Fibroblast of skin of back (primary cell): ENCODE results near the gene MINAR2. TPM values are rescaled to one million over a fixed set of nuclear protein-coding genes. Genes with fewer than 3 reads are reported as not detected.

Source experiments
- DNase-seq: peaks from one replicate; pipeline ENCODE4 v3.0.0-alpha.2; 2013
- polyA plus RNA-seq, 2 experiments: library from polyadenylated mRNA; unstranded; fragments of 120-200 nt; gene quantifications; one replicate each; pipeline ENCODE4 v1.2.1, GENCODE V29; 2013; ENCODE audit not compliant: insufficient read length in 2 of 2

MINAR2 gene, protein sequence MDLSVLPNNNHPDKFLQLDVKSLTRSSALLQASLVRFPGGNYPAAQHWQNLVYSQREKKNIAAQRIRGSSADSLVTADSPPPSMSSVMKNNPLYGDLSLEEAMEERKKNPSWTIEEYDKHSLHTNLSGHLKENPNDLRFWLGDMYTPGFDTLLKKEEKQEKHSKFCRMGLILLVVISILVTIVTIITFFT
- not detected for polyA plus RNA-seq (2013, experiment 1 of 2; ENCODE audit: insufficient read length)
- not detected for polyA plus RNA-seq (2013, experiment 2 of 2; ENCODE audit: insufficient read length)

- DNase-seq: no peak
Observed at GRCh38 chr5:129747572-129748407, at the start of gene MINAR2. MINAR2 (plus strand) TSS chr5:129748094; CDS start chr5:129748191, 97 bp downstream.

GRCh38 chr5:129698661-129699060, 49.2 kb upstream of the MINAR2 start:
- DNase-seq: no peak

GRCh38 chr5:129716235-129716634, 31.7 kb upstream of the MINAR2 start:
- DNase-seq: peak; percentile 19

DNA sequence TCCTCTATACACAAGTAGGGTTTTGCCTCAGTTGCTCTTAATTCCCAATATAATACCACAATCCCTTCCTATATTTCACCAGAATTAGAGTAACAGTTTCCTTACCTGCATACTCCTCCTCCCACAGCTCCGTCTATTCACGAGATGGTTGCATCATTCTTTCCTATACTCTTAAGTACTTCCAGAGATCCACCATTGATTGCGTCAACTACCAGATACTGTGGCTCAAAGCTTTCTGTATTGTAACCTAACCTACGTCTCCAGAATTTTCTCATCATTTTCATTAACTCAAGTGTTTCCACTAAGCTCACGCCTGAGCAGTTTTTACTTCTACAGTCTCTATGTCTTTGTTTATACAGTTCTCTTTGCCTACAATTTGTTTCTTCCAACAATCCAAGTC, 31.2 kb upstream of the MINAR2 start:
- no peak for DNase-seq

GRCh38 chr5:129717751-129718310, 30.1 kb upstream of the MINAR2 start:
- DNase-seq: no peak

DNA sequence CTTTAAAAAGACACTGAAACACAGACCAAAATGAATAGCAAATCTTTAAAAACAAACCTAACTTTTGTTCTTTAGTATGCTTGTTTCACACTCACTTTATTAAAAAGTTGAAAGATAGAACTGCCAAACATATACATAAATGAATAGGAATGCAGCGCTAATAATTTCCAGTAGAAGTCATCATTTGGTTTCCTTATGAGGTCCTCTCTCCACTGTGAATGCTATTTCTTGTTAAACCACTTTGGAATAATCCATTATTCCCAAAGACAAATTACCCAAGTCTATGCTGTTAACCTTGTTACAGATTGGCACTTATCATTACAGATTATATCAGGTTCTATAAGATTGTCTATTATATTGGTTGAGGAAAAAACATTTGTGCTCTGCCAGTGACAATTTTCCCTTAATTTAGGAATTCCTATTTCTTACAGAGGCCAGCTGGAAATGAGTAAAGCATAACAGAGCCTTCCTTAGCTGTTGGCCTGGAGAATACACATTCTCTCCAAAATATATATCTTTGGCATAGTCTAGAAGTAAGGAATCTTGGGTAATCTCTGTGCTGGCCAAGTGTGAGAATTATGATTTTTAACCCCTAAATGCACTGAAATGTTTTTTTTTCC, 29.3 kb upstream of the MINAR2 start:
- peak; percentile 15 for DNase-seq

- DNase-seq: no peak
Observed at GRCh38 chr5:129724222-129724621, 23.7 kb upstream of the MINAR2 start.

DNA sequence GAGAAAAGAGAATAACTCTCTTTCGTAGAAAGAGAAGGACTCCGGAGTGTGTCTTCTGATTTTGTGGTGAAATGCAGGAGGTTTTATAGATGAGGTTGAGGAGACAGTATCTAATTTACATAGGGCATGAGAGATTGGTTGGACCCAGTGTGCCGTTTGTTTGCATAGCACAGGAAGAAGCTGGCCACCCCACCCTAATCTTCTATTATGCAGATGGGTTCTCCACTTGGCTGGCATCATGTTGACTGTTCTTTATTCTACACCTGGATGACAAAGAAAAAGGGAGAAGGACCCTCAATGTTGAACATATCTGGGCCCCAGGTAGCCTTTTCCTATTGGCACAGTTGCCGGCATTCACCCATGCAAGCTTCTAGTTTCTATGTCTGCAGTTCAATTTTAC, 23.2 kb upstream of the MINAR2 start:
- DNase-seq: no peak

DNA sequence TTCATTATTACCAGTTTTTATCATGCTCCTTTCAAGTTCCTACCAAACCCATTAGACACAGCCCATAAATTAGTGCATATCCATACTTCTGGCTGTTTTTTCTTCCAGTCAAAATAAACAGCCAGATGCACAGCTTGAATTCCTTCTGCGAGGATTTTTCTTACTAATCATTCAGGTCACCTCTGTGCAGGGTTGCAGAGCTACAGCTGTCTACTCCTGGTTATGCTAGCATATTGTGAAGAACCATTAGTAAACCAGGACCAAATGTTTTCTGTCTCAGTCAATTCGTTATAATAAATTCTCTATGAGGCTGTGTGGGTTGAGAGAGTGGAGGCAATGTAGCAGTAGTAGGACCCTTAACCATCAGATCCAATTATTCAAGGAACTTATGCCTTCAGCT, 8.1 kb upstream of the MINAR2 start:
- DNase-seq: no peak

DNA sequence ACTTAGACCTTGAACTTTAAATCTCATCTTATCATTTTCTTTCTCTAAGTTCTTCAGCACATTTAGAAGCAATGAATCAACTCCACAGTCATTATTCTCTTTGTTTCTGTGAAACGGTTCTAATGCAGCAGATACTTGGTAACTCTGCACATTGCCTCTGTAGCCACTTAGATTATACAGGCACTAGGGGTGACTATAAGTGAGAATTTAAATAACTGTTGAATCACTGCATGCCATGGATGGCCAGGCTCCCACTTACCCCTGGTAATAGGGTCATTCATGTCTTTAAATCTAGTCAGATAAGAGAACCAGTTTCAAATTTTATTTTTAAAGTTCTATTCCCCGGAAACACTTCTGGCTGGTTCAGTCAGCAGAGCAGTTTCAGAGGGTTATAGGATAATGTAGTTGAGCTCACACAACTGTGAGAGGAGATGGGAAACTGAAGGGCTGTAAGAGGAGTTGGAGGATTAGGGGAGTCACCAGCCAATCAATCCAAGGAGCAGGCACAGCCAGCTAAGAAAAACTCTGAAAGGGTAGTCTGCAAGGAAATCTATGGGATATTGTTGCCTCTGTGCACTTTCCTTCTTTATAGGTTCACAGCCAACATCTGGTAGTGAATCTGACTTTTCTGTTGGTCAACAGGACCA, 4.2 kb upstream of the MINAR2 start:
- no peak for DNase-seq

DNA sequence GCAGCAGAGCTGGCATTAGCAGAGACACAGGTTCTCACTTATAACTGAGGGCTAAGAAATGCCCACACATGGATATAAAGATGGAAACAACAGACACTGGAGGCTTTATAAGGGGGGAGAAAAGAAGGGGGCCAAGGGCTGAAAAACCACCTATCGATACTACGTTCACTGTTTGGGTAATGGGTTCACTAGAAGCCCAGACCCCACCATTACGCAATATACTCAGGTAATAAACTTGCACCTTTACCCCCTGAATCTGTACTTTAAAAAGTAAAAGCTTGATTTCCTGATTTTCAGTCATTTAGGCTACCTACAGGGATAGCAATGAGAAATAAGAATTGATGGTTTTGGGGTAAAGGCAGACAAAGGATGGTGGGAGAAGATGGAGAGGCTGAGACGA, 1.9 kb upstream of the MINAR2 start:
- DNase-seq: no peak

- no peak for DNase-seq
Observed at GRCh38 chr5:129746876-129747275, 1.0 kb upstream of the MINAR2 start.

DNA sequence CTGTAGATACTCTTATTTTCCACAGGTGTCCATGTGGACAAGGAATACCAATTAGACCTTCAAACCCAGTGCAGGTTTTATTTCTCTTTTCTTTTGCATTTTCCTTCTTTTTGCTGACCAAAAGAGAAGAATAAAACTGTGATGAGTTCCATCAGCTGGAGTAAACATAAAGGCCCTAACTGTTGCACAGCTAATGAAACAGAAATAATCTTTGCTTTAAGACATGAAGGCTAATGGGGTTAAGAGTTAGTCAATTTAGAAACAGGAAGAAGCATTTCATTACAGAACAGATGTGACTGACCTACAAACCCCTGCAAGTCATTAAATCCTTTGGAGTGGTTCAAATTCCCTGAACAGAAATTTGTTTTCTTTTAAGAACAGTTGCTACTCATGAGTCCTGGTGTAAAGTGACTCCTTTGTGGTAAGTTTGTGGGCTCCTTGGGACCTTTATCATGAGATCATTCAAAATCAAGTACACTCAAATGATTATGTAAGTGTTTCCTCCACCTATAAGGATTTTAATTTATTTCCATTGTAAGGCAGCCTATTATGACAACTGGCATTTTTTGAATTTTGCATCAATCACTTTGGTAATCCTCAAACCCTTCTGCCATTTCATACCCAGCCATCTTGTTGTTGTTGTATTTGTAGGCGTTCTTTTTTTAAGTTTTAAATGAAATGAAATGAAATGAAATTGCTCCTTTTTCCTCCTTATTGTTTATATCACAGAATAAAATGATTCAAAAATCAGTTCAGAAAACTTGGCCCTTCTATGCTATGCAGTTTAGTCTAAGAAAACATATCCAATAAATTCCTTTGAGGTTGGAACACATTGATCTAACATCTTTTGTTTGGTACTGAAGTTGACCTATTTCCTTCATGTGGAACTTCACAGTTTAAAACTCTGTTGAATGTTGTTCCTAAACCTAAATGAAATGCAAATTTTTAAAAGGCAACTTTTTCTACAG, 1.3 kb downstream of the MINAR2 start:
- no peak for DNase-seq

- no peak for DNase-seq
Observed at GRCh38 chr5:129760636-129761325, 12.9 kb downstream of the MINAR2 start.

GRCh38 chr5:129763651-129764050, 15.8 kb downstream of the MINAR2 start:
- no peak for DNase-seq

GRCh38 chr5:129766798-129767197, 18.9 kb downstream of the MINAR2 start:
- DNase-seq: no peak

DNA sequence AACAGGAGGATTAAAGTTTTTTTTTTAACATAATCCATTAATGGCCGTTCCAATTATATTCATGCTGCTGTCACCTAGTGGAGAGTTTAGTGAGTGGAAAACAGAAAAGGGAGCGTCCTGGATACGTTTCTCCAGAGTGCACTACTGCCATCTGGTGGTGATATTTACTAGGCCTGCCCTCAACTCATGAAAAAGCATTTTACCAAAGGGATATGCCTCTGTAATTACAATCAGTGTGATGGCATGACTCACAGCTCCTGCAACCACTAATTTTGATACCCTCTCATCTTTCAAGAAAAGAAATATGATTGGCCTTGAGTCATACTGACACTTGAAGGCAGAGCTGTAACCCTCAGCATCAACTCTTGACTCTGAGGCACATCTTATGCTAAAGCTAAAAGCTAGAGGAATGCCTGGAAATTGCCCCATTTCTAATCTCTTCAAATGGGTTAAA, 20.1 kb downstream of the MINAR2 start:
- DNase-seq: peak; percentile 85

GRCh38 chr5:129768735-129769134, 20.8 kb downstream of the MINAR2 start:
- DNase-seq: no peak

GRCh38 chr5:129770024-129770820, 22.3 kb downstream of the MINAR2 start:
- DNase-seq: no peak
